Measurements from ENCODE around the gene FYN. TPM values are rescaled to one million over a fixed set of nuclear protein-coding genes. Genes with fewer than 3 reads are reported as not detected.

Gene FYN
- total and polyA plus RNA-seq, 9 of the 15 experiments (the other 6 are each of a cell fraction or from before 2014, with no cell fraction given) = 2.9 to 22.1 (median 11.4) TPM

DNA sequence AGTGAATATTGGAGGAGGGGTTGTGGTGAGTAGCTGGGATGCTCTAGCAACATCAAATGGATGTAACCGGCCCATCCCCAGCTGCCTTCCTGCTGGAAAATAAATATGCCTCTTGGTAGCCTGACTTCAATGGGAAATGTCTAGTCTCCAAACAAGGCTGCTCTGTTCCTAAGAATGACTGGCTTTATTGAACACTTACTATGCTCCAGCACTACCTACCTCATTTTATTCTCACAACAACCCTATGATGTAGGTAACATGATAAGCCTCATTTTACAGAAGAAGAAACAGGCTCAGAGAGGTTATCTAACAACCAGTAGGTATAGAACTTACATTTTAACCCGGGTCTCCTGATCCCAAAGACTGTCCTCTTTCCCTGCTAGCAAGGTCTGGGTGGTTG lies 93.6 kb downstream of the FYN start:
- no peaks in the 10 kb centered on the region for H3K9me3 ChIP-seq (replicated peaks; ENCODE audit: control insufficient read depth, insufficient read depth, low read depth, low read length)
- POLR2A ChIA-PET = interaction anchor here (0.6 to 1.1 kb wide), 4 partner anchors 9 to 232 kb away, joined by 3 to 4 read pairs (median 3); no protein-coding TSS in a partner anchor
- FAIRE-seq = peak; percentile 23
- ATAC-seq = no peak
- no peaks in the 10 kb centered on the region; the same call in 2 of the 3 replicates for H3K36me3 ChIP-seq (ENCODE audit: control insufficient read depth, insufficient read depth, low read length)
- TF ChIP-seq DACH1 (IDR thresholded peaks at IDR 0.05; ENCODE audit: partially characterized antibody) = no peak
- TF ChIP-seq, protein P1, sequence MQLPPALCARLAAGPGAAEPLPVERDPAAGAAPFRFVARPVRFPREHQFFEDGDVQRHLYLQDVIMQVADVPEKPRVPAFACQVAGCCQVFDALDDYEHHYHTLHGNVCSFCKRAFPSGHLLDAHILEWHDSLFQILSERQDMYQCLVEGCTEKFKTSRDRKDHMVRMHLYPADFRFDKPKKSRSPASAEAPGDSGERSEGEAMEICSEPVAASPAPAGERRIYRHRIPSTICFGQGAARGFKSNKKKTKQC (CRISPR knock-in tag; IDR thresholded peaks at IDR 0.05) = no peak
- TF ChIP-seq, protein P2, sequence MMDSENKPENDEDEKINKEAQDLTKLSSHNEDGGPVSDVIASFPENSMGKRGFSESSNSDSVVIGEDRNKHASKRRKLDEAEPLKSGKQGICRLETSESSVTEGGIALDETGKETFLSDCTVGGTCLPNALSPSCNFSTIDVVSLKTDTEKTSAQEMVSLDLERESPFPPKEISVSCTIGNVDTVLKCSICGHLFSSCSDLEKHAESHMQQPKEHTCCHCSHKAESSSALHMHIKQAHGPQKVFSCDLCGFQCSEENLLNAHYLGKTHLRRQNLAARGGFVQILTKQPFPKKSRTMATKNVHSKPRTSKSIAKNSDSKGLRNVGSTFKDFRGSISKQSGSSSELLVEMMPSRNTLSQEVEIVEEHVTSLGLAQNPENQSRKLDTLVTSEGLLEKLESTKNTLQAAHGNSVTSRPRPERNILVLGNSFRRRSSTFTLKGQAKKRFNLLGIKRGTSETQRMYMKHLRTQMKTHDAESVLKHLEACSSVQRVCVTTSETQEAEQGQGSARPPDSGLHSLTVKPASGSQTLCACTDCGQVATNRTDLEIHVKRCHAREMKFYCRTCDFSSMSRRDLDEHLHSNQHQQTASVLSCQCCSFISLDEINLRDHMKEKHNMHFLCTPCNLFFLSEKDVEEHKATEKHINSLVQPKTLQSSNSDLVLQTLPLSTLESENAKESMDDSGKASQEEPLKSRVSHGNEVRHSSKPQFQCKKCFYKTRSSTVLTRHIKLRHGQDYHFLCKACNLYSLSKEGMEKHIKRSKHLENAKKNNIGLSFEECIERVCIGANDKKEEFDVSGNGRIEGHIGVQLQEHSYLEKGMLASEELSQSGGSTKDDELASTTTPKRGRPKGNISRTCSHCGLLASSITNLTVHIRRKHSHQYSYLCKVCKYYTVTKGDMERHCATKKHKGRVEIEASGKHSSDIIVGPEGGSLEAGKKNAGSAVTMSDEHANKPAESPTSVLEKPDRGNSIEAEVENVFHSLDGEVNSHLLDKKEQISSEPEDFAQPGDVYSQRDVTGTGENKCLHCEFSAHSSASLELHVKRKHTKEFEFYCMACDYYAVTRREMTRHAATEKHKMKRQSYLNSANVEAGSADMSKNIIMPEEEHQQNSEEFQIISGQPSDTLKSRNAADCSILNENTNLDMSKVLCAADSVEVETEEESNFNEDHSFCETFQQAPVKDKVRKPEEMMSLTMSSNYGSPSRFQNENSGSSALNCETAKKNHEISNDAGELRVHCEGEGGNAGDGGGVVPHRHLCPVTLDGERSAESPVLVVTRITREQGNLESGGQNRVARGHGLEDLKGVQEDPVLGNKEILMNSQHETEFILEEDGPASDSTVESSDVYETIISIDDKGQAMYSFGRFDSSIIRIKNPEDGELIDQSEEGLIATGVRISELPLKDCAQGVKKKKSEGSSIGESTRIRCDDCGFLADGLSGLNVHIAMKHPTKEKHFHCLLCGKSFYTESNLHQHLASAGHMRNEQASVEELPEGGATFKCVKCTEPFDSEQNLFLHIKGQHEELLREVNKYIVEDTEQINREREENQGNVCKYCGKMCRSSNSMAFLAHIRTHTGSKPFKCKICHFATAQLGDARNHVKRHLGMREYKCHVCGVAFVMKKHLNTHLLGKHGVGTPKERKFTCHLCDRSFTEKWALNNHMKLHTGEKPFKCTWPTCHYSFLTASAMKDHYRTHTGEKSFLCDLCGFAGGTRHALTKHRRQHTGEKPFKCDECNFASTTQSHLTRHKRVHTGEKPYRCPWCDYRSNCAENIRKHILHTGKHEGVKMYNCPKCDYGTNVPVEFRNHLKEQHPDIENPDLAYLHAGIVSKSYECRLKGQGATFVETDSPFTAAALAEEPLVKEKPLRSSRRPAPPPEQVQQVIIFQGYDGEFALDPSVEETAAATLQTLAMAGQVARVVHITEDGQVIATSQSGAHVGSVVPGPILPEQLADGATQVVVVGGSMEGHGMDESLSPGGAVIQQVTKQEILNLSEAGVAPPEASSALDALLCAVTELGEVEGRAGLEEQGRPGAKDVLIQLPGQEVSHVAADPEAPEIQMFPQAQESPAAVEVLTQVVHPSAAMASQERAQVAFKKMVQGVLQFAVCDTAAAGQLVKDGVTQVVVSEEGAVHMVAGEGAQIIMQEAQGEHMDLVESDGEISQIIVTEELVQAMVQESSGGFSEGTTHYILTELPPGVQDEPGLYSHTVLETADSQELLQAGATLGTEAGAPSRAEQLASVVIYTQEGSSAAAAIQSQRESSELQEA (IDR thresholded peaks at IDR 0.05; ENCODE audit: low read depth) = no peak
- TF ChIP-seq BCL6 (CRISPR knock-in tag; IDR thresholded peaks at IDR 0.05) = no peak
- no peak for TF ChIP-seq POLR3A (IDR thresholded peaks at IDR 0.05; ENCODE audit: borderline replicate concordance, extremely low read depth, insufficient read depth, insufficient read length)
- no peak for TF ChIP-seq FUS (optimal IDR thresholded peaks at IDR 0.05; ENCODE audit: low read depth, low read length)
- H3K27me3 ChIP-seq (ENCODE audit: control insufficient read depth in 2 of 2, insufficient read depth in 2 of 2, low read length in 2 of 2) = no peaks in the 10 kb centered on the region
- CTCF ChIA-PET (ENCODE audit: low intra/inter-chr PET ratio) = no interaction called here
- H3K9me1 ChIP-seq (ENCODE audit: control insufficient read depth, insufficient read depth, low read length) = no peaks in the 10 kb centered on the region
- H2AFZ ChIP-seq (ENCODE audit: low read depth, low read length) = no peak overlapping the region
- peaks cover 0 to 16% of the 10 kb centered on the region in 2 experiments; a peak in 3 of 5 replicates for H3K4me1 ChIP-seq (replicated peaks in 1 of 2; ENCODE audit: control insufficient read depth in 2 of 2, insufficient read depth in 2 of 2, low read length in 2 of 2)
- DNase-seq (ENCODE audit: extremely low read depth in 1 of 4, low spot score in 3 of 4) = no peak
- intact Hi-C loops (cut with micrococcal nuclease) (no loop called here), in situ Hi-C loops (cut with MboI) (no loop called here)
- no peak overlapping the region for H3K9ac ChIP-seq (ENCODE audit: insufficient read depth in 1 of 2, low read depth in 2 of 2, low read length in 2 of 2)
- no peak overlapping the region for H3K4me3 ChIP-seq
- BruUV-seq (replicated peaks) = no TSS peak
- H3K79me2 ChIP-seq (ENCODE audit: control insufficient read depth, insufficient read depth, low read length) = no peaks in the 10 kb centered on the region
- no peak overlapping the region for H3K4me2 ChIP-seq (ENCODE audit: insufficient read depth, low read length)
- 25% methylated on average over 2 of the region's 2 CpGs for WGBS (ENCODE audit: insufficient coverage, low coverage, missing lambda C conversion rate)
- H4K20me1 ChIP-seq (replicated peaks; ENCODE audit: control insufficient read depth, insufficient read depth, low read length) = no peaks in the 10 kb centered on the region
- no peak overlapping the region for H3K27ac ChIP-seq (ENCODE audit: extremely low read depth, low read depth, low read length)

Measured in K562 (cell line).